Measurements from ENCODE around the gene ST3GAL3.

DNA sequence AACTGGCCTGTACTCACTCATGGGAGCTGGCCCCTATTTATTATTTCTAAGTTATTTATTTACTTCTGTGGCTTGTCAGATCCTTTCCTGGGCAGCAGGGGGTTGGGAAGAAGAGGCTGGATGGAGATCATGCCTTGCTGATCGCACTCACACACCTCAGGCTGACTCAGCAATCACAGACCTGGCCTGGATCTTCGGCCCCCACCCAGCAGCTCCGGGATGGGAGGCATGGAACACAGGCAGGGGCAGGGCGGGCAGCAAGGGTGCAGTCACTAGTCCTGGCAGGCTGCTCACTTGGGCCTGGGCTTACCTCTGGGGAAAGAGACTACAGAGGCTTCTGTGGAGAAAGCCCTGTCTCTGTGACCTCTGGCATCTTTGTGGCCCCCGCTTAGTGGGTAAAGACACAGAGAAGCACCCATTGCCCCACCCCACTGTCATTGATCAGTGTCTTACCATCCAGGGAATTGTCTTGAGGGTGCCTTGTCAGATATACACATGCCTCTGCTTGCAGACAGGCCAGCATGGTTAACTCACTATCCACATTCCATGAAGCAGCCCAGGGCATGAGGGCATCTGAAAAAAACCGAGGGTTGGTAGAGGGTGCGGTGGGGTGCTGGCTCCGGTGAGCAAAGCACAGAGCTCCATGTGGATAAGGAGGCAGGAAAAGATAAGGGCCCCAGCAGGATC is 230.0 kb downstream of the ST3GAL3 start:
- TF ChIP-seq TCF7 (IDR thresholded peaks at IDR 0.05; ENCODE audit: low read depth) (no peak), ZNF878 (CRISPR knock-in tag; IDR thresholded peaks at IDR 0.05) (no peak), ZNF773 (CRISPR knock-in tag; IDR thresholded peaks at IDR 0.05; ENCODE audit: borderline replicate concordance) (no peak), RAD21 (CRISPR knock-in tag; IDR thresholded peaks at IDR 0.05) (no peak), EZH2 (conservative IDR thresholded peaks at IDR 0.05; ENCODE audit: low read depth, low read length) (no peak), FOXC1 (CRISPR knock-in tag; IDR thresholded peaks at IDR 0.05; ENCODE audit: borderline replicate concordance) (no peak), YY1 (IDR thresholded peaks at IDR 0.05; ENCODE audit: insufficient read depth, insufficient replicate concordance, low read depth, low read length) (no peak), ZNF850 (CRISPR knock-in tag; conservative IDR thresholded peaks at IDR 0.05) (no peak), POLR2AphosphoS5 (IDR thresholded peaks at IDR 0.05; ENCODE audit: low read depth, low read length) (no peak)
- TF ChIP-seq, protein P1, sequence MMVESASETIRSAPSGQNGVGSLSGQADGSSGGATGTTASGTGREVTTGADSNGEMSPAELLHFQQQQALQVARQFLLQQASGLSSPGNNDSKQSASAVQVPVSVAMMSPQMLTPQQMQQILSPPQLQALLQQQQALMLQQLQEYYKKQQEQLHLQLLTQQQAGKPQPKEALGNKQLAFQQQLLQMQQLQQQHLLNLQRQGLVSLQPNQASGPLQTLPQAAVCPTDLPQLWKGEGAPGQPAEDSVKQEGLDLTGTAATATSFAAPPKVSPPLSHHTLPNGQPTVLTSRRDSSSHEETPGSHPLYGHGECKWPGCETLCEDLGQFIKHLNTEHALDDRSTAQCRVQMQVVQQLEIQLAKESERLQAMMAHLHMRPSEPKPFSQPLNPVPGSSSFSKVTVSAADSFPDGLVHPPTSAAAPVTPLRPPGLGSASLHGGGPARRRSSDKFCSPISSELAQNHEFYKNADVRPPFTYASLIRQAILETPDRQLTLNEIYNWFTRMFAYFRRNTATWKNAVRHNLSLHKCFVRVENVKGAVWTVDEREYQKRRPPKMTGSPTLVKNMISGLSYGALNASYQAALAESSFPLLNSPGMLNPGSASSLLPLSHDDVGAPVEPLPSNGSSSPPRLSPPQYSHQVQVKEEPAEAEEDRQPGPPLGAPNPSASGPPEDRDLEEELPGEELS (CRISPR knock-in tag; IDR thresholded peaks at IDR 0.05), result no peak
- TF ChIP-seq, protein P2, sequence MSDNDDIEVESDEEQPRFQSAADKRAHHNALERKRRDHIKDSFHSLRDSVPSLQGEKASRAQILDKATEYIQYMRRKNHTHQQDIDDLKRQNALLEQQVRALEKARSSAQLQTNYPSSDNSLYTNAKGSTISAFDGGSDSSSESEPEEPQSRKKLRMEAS (IDR thresholded peaks at IDR 0.05), result no peak

Data from HepG2 (cell line).